DMS53 (cell line): ENCODE measurements around the gene CDC16.

Experiments used
- DNase-seq: peaks from one replicate; lab custom pipeline; 2025; lab: John Stamatoyannopoulos, UW

The CDC16 gene

GRCh38 chr13:114303700-114304327 lies 69.1 kb downstream of the CDC16 start:
- DNase-seq, result no peak

GRCh38 chr13:114304346-114305034 lies 69.8 kb downstream of the CDC16 start:
- DNase-seq, result no peak

GRCh38 chr13:114309086-114309485 lies 74.4 kb downstream of the CDC16 start:
- no peak for DNase-seq

GRCh38 chr13:114309806-114310410 lies 75.2 kb downstream of the CDC16 start:
- DNase-seq, result peak; percentile 38

- DNase-seq, result no peak
Measured at GRCh38 chr13:114310956-114311355, 76.3 kb downstream of the CDC16 start.

GRCh38 chr13:114311387-114311786 lies 76.7 kb downstream of the CDC16 start:
- DNase-seq, result no peak

- DNase-seq, result no peak
Measured at GRCh38 chr13:114311908-114312307, 77.2 kb downstream of the CDC16 start.

- DNase-seq, result no peak
Measured at GRCh38 chr13:114313061-114313860, 78.6 kb downstream of the CDC16 start.

DNA sequence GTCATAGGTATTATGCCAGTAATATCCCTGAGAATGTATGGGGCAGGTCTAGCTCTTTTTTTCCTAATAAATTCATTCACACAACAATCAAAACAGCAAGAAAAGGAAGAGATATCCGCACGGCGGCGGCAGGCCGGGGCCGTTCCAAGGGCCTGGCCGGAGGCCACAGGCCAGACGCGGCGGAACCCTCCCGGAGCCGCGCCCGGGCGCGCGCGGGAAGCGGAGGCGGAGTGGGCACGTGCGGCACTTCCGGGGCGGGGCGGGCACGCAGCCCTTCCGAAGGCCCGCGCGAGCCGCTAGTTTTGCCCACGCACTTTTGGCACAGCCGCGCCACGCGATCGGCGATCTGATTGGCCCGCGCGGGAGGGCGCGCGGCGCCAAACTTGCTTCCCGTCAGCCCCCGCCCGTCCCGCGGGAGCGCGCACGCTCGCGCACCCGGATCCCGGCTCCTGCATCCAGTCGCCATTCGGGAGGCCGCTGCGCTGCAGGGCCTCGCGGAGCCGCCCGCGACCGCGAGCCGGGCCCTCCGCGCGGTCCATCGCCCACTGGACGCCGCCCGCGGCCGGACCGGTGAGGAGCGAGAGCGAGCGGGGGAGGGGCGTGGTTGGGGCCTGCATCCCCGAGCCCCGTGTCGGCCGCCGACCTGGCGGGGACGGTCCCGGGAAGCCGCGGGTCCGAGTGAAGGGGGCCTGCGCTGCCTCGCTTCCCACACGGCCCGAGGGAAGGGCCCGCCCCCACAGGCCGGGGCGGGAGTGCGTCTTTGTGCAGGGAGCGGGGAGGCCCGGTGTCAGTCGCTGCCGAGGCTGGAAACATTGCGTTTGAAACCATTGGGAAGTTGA lies 79.6 kb downstream of the CDC16 start, which contains the start of gene CHAMP1:
Gene CHAMP1 (plus strand): TSS at position 430 of the 839 bp plus-strand sequence. CDS start 9,340 bp downstream, outside the sequence.
- peak; percentile 92 for DNase-seq

GRCh38 chr13:114315074-114315785 lies 80.5 kb downstream of the CDC16 start:
- no peak for DNase-seq

GRCh38 chr13:114318624-114319023 lies 83.9 kb downstream of the CDC16 start:
- no peak for DNase-seq

DNA sequence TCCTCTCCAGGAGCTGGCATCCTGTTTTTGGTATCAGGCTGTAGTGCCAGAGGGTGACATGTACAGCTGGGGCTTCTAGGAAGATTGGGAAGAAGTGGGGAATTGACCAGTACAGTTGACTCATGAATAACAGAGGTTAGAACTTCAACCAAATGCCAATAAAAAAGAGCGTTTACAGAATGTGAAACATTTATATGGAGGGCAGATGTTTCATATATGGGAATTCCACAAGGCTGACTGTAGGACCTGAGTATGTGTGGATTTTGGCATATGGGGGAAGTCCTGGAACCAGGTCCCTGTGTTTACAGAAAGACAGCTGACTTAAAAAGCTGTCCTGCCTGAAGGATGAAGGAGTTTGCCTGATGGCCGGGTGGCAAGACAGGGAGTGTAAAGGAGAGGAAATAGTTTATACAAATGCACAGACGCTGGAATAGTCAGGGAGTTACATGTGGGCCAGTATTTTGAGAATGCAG lies 84.8 kb downstream of the CDC16 start:
- no peak for DNase-seq

GRCh38 chr13:114320065-114320464 lies 85.4 kb downstream of the CDC16 start:
- DNase-seq, result no peak

GRCh38 chr13:114321256-114321655 lies 86.6 kb downstream of the CDC16 start:
- no peak for DNase-seq
